Activated CD8-positive, alpha-beta memory T cell treated with anti-CD3 and anti-CD28 coated beads, Interleukin-2, amount 50 U/mL, for 48 hours (primary cell): Measurements from ENCODE around the gene TST.

Experiments
- DNase-seq: peaks from one replicate; pipeline ENCODE4 v3.0.0-alpha.2; 2020

TST gene

GRCh38 chr22:37053310-37054055, 34.2 kb upstream of the TST start:
- DNase-seq = no peak

GRCh38 chr22:37052386-37053309, 33.4 kb upstream of the TST start:
- DNase-seq = no peak

GRCh38 chr22:37051391-37052385, 32.4 kb upstream of the TST start, which contains the start of gene KCTD17:
TSS of gene KCTD17 (plus strand) at chr22:37051742. CDS start at chr22:37051761, 19 bp downstream.
- peak; percentile 90 for DNase-seq

- no peak for DNase-seq
Observed at GRCh38 chr22:37050913-37051312, 31.7 kb upstream of the TST start.

- no peak for DNase-seq
Observed at GRCh38 chr22:37049224-37049623, 30.0 kb upstream of the TST start.

- DNase-seq = no peak
Observed at GRCh38 chr22:37048133-37048532, 28.9 kb upstream of the TST start.

GRCh38 chr22:37047006-37047405, 27.8 kb upstream of the TST start:
- DNase-seq = no peak

- no peak for DNase-seq
Observed at GRCh38 chr22:37046589-37046988, 27.3 kb upstream of the TST start.

- DNase-seq = no peak
Observed at GRCh38 chr22:37045958-37046357, 26.7 kb upstream of the TST start.

GRCh38 chr22:37044634-37045625, 25.7 kb upstream of the TST start:
- no peak for DNase-seq

- peak; percentile 78 for DNase-seq
Observed at GRCh38 chr22:37043828-37044538, 24.7 kb upstream of the TST start.

GRCh38 chr22:37043209-37043827, 24.1 kb upstream of the TST start:
- DNase-seq = no peak

GRCh38 chr22:37039466-37039865, 20.2 kb upstream of the TST start:
- DNase-seq = no peak

- no peak for DNase-seq
Observed at GRCh38 chr22:37037669-37038068, 18.4 kb upstream of the TST start.

GRCh38 chr22:37036655-37037377, 17.6 kb upstream of the TST start:
- DNase-seq = no peak

- no peak for DNase-seq
Observed at GRCh38 chr22:37033605-37034430, 14.6 kb upstream of the TST start.

- no peak for DNase-seq
Observed at GRCh38 chr22:37032535-37033460, 13.6 kb upstream of the TST start.
